Sigmoid colon (tissue), 7 donors: Measurements from ENCODE around the gene HOXC5. TPM values are rescaled to one million over a fixed set of nuclear protein-coding genes. Genes with fewer than 3 reads are reported as not detected.

Experiments
- DNase-seq: peaks from one replicate; pipeline ENCODE4 v3.0.0-alpha.2; 2019
- H3K27ac ChIP-seq, 4 donors: fragments of 200-600 bp; sonication (generic); one replicate each; pipeline ENCODE4 v1.5.1; 2016 to 2019; ENCODE audit warnings: mild to moderate bottlenecking in 1 of 4
- H3K27me3 ChIP-seq, 3 donors: fragments of 200-600 bp; sonication (generic); one replicate each; pipeline ENCODE4 v1.5.1; 2019; ENCODE audit warnings: mild to moderate bottlenecking in 1 of 3
- H3K36me3 ChIP-seq, 4 donors: fragments of 200-600 bp; sonication (generic); one replicate each; pipeline ENCODE4 v1.5.1; 2016 to 2019
- H3K4me1 ChIP-seq, 4 donors: fragments of 200-600 bp; sonication (generic); one replicate each; pipeline ENCODE4 v1.5.1; 2017 to 2019
- H3K4me3 ChIP-seq, 4 donors: fragments of 200-600 bp; sonication (generic); one replicate each; pipeline ENCODE4 v1.5.1; 2017 to 2019; ENCODE audit warnings: mild to moderate bottlenecking in 2 of 4, moderate library complexity in 1 of 4
- H3K9me3 ChIP-seq, 4 donors: fragments of 200-600 bp in 3 of 4; sonication (generic) in 3 of 4; one replicate each; pipeline versions ENCODE4 v1.5.1 to v1.6.1; 2013 to 2019
- EP300 ChIP-seq, 4 donors: sonication (generic); formaldehyde crosslinking; IDR thresholded peaks; one replicate each; pipeline ENCODE4 v1.6.1; 2017; ENCODE audit warnings: antibody characterized with exemption in 4 of 4
- POLR2A ChIP-seq, 2 donors: fragments of 450-650 bp; IDR thresholded peaks; one replicate each; pipeline ENCODE4 v1.6.1; 2016; ENCODE audit warnings: antibody characterized with exemption in 2 of 2, mild to moderate bottlenecking in 2 of 2, moderate library complexity in 2 of 2
- POLR2AphosphoS5 ChIP-seq, 4 donors: sonication (generic); formaldehyde crosslinking; IDR thresholded peaks; one replicate each; pipeline ENCODE4 v1.6.1; 2017; ENCODE audit warnings: antibody characterized with exemption in 4 of 4
- WGBS, 2 donors: extraction: QIAGEN DNeasy Blood & Tissue Kit; methylation state at CpG; one replicate each; pipeline ENCODE4 v1.1.7; 2013; 5-methylcytosine and 5-hydroxymethylcytosine counted together
- intact Hi-C: fragments of 100-400 bp; cut with DNase I; formaldehyde crosslinking; loops from one replicate; pipeline ENCODE4 v1.15.1; 2023
- polyA plus RNA-seq, 3 donors: library from polyadenylated mRNA; stranded (reverse); fragments of 200-250 nt; gene quantifications; one replicate each; pipeline ENCODE4 v1.2.3, GENCODE V29; 2013
- total RNA-seq, 4 donors: library from RNA; depleted of rRNA; stranded (reverse); fragments of >200 nt; gene quantifications; one replicate each; pipeline ENCODE4 v1.1.0, GENCODE V29; 2016
- TF ChIP-seq, protein P1 (sequence below), 4 experiments: fragments of 450-650 bp in 3 of 4; fragments of 200-600 bp in 1 of 4; IDR thresholded peaks; one replicate each; pipeline ENCODE4 v1.5.1; 2016 to 2019; ENCODE audit warnings: antibody characterized with exemption in 4 of 4, mild to moderate bottlenecking in 3 of 4, moderate library complexity in 2 of 4
- donor health status: healthy with polysubstance abuse.
- donor health status: Bipolar disorder and iron deficiency.
- donor health status: healthy.

The HOXC5 gene
- total and polyA plus RNA-seq, 7 donors: 0.03 to 1.4 TPM; not detected in 5

DNA sequence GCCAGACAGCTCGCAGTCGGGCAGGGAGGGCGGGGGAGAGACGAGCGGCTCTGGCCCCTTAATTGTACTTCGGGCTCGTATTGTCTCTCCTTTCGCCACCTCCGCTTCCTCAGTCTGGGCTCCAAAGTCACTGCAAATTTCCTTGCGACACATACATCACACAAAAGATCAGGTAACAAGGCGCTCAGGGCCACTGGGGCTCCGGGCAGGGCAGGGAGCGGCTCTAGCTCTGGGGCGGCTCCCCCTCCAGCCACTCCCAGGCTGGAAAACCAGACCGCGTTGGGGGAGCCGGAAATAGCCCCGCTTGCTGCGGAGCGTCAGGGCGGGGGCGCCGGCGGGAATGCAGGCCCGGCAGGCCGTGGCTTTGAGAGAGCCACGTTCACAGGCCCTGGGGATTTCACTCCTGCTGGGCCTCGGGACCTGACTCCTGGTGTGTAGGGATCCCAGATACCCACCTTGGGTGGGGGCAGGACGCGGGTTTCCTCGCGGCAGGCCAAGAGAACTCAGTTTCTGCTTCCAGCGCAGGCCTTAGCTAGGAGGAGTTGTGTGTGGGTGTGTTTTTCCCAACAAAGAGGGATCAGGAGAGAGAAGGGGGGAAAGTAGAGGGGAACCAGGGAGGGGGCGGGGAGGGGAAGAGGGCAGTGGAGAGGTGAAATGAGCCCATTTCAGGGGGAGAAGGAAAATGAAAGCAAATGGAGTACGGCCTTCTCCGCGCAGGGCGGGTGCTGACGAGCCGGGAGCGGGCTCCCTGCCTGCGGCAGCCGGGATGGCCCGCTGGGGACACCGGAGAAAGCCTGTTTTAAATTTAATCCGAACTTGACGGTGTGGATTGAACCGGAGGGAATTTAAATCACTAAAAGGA, 37.2 kb upstream of the HOXC5 start:
- Histone ChIP-seq H3K36me3 (no peaks in the 10 kb centered on the region), H3K27ac (no peak overlapping the region), H3K9me3 (no peaks in the 10 kb centered on the region), H3K4me1 (peaks cover 0 to 41% (median 35%) of the 10 kb centered on the region in 4 donors), H3K4me3 (peak overlapping the region; percentile 17 to 50 (median 42)), H3K27me3 (peaks cover 97 to 100% (median 100%) of the 10 kb centered on the region in 3 donors)
- intact Hi-C loops: no loop called here
- TF ChIP-seq EP300 (IDR thresholded peaks at IDR 0.05): no peak
- TF ChIP-seq POLR2A (IDR thresholded peaks at IDR 0.05): no peak
- TF ChIP-seq, protein P1, sequence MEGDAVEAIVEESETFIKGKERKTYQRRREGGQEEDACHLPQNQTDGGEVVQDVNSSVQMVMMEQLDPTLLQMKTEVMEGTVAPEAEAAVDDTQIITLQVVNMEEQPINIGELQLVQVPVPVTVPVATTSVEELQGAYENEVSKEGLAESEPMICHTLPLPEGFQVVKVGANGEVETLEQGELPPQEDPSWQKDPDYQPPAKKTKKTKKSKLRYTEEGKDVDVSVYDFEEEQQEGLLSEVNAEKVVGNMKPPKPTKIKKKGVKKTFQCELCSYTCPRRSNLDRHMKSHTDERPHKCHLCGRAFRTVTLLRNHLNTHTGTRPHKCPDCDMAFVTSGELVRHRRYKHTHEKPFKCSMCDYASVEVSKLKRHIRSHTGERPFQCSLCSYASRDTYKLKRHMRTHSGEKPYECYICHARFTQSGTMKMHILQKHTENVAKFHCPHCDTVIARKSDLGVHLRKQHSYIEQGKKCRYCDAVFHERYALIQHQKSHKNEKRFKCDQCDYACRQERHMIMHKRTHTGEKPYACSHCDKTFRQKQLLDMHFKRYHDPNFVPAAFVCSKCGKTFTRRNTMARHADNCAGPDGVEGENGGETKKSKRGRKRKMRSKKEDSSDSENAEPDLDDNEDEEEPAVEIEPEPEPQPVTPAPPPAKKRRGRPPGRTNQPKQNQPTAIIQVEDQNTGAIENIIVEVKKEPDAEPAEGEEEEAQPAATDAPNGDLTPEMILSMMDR (IDR thresholded peaks at IDR 0.05): no peak
- TF ChIP-seq POLR2AphosphoS5 (IDR thresholded peaks at IDR 0.05): peak in 1 of 4 donors; percentile 21
- DNase-seq: no peak
- WGBS, 2 donors: 2 to 3% methylated on average over 48 of the region's 48 CpGs

DNA sequence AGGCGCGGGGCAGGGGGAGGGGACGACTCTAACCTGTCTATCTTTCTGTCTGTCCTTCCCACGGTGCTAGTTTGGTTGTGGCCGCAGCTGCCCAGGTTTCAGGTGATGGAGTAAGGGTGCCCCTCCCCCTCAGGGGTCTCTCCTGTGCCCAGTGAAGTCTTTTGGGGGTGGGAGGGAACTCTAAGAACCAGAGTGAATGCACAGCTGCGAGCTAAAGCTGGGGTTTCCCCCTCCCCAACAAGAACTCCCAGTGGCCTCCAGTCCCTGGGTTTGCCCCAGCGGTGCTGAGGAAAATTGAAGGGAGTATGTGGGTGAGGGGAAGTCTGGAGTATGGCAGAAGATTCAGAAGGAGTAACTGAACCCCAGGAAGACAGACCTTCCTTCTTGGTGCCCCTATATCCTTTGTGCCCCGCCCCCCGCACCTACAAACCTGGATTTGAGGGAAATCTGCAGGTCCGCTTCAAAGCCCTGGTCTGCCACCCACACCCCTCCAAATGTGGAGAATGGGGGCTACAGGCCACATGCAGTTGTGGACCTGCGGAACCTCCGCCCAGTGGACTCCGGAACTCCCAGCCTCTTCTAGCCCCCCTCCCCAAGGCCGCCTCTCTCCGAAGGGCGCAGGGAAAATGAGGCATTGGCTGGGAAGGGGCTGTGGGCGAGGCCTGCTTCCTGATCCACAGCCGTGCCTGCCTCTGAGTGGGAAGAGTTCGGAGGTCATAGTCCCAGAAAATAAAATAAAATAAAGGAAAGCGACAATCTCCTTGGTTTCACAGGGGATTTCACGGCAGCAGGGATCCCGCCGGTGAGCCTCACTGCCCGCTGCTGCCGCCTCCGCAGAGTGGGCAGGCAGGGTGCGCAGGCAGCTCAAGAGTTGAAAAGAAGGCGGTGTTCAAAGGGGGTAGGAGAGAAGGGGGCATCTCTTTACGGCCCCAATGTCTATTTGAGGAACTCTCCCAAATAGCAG, 36.3 kb upstream of the HOXC5 start:
- H3K27ac ChIP-seq: no peak overlapping the region
- peaks cover 0 to 43% (median 37%) of the 10 kb centered on the region in 4 donors for H3K4me1 ChIP-seq
- H3K4me3 ChIP-seq: peak overlapping the region in 3 of 4 donors; percentile 40 to 50 (median 44)
- no peak for TF ChIP-seq POLR2AphosphoS5 (IDR thresholded peaks at IDR 0.05)
- TF ChIP-seq EP300 (IDR thresholded peaks at IDR 0.05): no peak
- TF ChIP-seq POLR2A (IDR thresholded peaks at IDR 0.05): no peak
- TF ChIP-seq, protein P1 (IDR thresholded peaks at IDR 0.05): no peak
- 38 to 49% methylated on average over 29 of the region's 29 CpGs for WGBS, 2 donors
- no peak for DNase-seq
- H3K27me3 ChIP-seq: peaks cover 97 to 100% (median 100%) of the 10 kb centered on the region in 3 donors
- intact Hi-C loops: no loop called here
- H3K9me3 ChIP-seq: no peaks in the 10 kb centered on the region
- H3K36me3 ChIP-seq: no peaks in the 10 kb centered on the region

DNA sequence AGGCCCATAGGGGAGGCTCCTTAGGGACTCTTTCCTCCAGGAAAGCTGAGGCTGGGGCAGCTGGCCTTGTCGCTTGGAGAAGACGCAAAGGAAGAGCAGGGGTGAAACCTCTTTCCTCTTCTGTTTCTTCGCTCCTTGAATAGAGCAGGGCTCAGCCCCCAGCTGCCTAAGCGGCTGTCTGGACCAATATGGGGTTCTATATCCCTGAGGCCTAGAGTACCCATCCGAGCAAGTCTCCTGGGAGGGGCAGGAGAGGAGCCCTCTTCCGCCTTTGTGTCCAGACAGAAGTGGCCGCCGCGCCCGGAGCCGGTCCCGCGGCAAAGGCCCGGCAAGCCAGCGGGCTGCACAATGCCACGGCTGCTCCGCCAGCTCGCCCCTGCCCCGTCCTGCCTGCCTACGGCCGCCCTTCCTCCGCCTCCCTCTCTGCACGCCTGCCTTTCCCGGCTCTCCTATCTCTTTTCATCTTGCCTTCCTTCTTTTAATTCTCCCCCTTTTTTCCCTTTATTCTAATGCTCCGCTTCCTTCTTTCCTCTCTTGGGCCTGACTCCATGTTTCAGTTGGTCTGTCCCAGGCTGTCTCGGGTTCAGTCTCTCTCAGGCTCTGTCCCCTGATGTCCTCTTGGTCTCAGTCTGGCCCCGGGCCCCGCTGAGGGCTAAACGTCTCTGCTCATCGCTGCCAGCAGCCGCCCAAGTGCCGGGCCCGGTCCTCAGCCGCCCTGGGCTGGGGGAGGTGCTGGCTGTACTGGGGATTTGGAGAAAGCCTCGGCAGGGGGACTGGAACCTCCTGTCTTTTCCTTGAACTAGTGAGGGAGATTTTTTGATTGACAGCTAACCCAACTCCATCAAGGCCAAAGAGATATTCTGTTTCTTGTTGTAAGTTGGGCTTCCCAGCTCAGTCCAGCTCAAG, 35.4 kb upstream of the HOXC5 start:
- H3K9me3 ChIP-seq: no peaks in the 10 kb centered on the region
- TF ChIP-seq POLR2AphosphoS5 (IDR thresholded peaks at IDR 0.05): no peak
- no peak for TF ChIP-seq POLR2A (IDR thresholded peaks at IDR 0.05)
- TF ChIP-seq, protein P1 (IDR thresholded peaks at IDR 0.05): no peak
- no peak for TF ChIP-seq EP300 (IDR thresholded peaks at IDR 0.05)
- no peak overlapping the region for H3K4me3 ChIP-seq
- H3K36me3 ChIP-seq: no peaks in the 10 kb centered on the region
- no peak overlapping the region for H3K27ac ChIP-seq
- H3K4me1 ChIP-seq: peaks cover 0 to 43% (median 37%) of the 10 kb centered on the region in 4 donors
- no peak for DNase-seq
- peaks cover 96 to 100% (median 100%) of the 10 kb centered on the region in 3 donors for H3K27me3 ChIP-seq
- 11 to 14% methylated on average over 35 of the region's 35 CpGs for WGBS, 2 donors
- intact Hi-C loops: no loop called here
